ENCODE data around the gene ATP1A1.

GRCh38 chr1:116372191-116372590, 853 bp upstream of the ATP1A1 start:
- TF ChIP-seq CTCF (IDR thresholded peaks at IDR 0.05; ENCODE audit: extremely low read depth in 1 of 2, insufficient read depth in 1 of 2, low read depth in 1 of 2, low read length in 2 of 2), result no peak
- no peak for TF ChIP-seq MYC (IDR thresholded peaks at IDR 0.05; ENCODE audit: low read depth, low read length)
- no peak for TF ChIP-seq EZH2 (IDR thresholded peaks at IDR 0.05; ENCODE audit: borderline replicate concordance, low read depth, low read length, severe bottlenecking)
